Measurements from ENCODE around the gene C4orf33. TPM values are rescaled to one million over a fixed set of nuclear protein-coding genes. Genes with fewer than 3 reads are reported as not detected.
"Not testable (repeated sequence)": the region's sequence is repeated elsewhere in the genome, so short reads cannot be mapped to it uniquely, and the experiment has no call there.

Gene C4orf33
- total RNA-seq, 1 donor from 2014 or later: 17.6 TPM

DNA sequence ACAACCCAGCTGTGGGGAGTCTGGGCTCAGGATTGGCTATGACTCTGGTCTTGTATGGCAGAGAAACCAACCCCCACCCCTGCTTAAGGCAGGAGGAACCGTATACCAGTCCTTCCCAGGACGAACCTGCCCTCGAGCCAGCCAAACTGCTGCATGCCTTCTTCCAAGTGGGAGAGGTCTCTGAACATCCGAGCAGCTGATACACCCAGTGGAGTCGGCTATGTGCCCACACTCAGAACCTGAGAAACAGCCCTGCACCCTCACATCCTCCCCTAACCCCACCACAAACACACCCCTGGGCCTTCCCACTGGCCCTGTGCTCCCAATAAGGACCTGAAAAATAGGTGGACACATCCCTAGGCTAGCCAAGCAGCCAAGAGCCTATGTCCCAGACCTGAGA is 21.8 kb downstream of the C4orf33 start:
- Mint-ChIP-seq H3K9me3 (ENCODE audit: unreplicated experiment) (peaks cover 2% of the 10 kb centered on the region), H3K4me3 (ENCODE audit: unreplicated experiment) (no peak overlapping the region)

DNA sequence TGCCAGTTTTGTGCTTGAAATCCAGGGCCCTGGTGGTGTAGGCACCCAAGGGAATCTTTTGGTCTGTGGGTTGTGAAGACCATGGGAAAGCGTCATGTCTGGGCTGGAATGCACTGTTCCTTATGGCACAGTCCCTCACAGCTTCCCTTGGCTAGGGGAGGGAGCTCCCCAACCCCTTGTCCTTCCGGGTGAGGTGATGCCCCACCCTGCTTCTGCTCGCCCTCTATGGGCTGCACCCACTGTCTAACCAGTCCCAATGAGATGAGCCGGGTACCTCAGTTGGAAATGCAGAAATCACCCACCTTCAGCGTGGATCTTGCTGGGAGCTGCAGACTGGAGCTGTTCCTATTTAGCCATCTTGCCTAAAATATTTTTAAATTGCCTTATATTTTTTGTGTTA is 30.7 kb downstream of the C4orf33 start:
- not testable (repeated sequence) for H3K27me3 Mint-ChIP-seq (ENCODE audit: unreplicated experiment); H3K27ac Mint-ChIP-seq (ENCODE audit: unreplicated experiment); DNase-seq; H3K9me3 Mint-ChIP-seq (ENCODE audit: unreplicated experiment); H3K4me1 Mint-ChIP-seq (ENCODE audit: low read depth, unreplicated experiment); H3K4me3 Mint-ChIP-seq (ENCODE audit: unreplicated experiment); H3K36me3 Mint-ChIP-seq (ENCODE audit: unreplicated experiment)

More for the DNA sequence above, 21.8 kb downstream of the C4orf33 start:
- no peaks in the 10 kb centered on the region for H3K27me3 Mint-ChIP-seq (ENCODE audit: unreplicated experiment)
- H3K4me1 Mint-ChIP-seq (ENCODE audit: low read depth, unreplicated experiment): no peaks in the 10 kb centered on the region
- DNase-seq: no peak
- no peak overlapping the region for H3K27ac Mint-ChIP-seq (ENCODE audit: unreplicated experiment)
- TF ChIP-seq, protein P1, sequence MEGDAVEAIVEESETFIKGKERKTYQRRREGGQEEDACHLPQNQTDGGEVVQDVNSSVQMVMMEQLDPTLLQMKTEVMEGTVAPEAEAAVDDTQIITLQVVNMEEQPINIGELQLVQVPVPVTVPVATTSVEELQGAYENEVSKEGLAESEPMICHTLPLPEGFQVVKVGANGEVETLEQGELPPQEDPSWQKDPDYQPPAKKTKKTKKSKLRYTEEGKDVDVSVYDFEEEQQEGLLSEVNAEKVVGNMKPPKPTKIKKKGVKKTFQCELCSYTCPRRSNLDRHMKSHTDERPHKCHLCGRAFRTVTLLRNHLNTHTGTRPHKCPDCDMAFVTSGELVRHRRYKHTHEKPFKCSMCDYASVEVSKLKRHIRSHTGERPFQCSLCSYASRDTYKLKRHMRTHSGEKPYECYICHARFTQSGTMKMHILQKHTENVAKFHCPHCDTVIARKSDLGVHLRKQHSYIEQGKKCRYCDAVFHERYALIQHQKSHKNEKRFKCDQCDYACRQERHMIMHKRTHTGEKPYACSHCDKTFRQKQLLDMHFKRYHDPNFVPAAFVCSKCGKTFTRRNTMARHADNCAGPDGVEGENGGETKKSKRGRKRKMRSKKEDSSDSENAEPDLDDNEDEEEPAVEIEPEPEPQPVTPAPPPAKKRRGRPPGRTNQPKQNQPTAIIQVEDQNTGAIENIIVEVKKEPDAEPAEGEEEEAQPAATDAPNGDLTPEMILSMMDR (IDR thresholded peaks at IDR 0.05; ENCODE audit: partially characterized antibody, unreplicated experiment): no peak
- no peaks in the 10 kb centered on the region for H3K36me3 Mint-ChIP-seq (ENCODE audit: unreplicated experiment)

DNA sequence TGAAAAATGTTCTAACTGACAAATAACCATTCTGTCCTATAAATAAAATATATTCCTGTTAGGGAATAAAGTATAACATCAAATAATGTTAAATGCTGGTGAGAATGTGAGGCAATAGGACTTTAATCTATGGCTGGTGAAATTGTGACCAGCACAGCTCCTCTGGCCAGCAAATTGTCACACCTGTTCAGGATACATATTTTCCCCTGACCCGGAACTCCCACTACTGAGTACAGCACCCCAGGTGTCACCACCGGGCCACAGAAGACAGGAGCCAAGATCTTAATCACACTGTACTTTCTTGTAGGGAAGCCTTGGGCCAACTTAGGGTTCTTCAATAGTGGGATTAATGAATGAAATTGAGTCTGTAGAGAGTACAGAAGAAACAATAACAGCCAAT is 33.2 kb downstream of the C4orf33 start:
- Mint-ChIP-seq H3K4me1 (ENCODE audit: low read depth, unreplicated experiment) (no peaks in the 10 kb centered on the region), H3K27me3 (ENCODE audit: unreplicated experiment) (peaks cover 2% of the 10 kb centered on the region), H3K4me3 (ENCODE audit: unreplicated experiment) (no peak overlapping the region), H3K36me3 (ENCODE audit: unreplicated experiment) (no peaks in the 10 kb centered on the region), H3K27ac (ENCODE audit: unreplicated experiment) (no peak overlapping the region), H3K9me3 (ENCODE audit: unreplicated experiment) (peaks cover 2% of the 10 kb centered on the region)
- TF ChIP-seq, protein P1 (IDR thresholded peaks at IDR 0.05; ENCODE audit: partially characterized antibody, unreplicated experiment): no peak
- DNase-seq: no peak

DNA sequence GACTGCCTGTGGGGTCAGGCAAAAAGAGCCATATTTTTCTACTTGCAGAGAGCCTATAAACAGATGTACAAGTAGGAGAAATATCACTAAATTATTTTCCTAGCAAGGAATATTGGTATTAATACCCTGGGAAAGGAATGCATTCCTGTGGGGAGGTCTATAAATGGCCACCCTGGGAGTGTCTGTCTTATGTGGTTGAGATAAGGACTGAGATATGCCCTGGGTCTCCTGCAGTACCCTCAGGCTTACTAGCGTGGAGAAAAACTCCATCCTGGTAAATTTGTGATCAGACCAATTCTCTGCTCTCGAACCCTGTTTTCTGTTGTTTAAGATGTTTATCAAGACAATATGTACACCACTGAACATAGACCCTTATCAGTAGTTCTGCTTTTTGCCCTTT is 35.4 kb downstream of the C4orf33 start:
- DNase-seq: no peak
- TF ChIP-seq, protein P1 (IDR thresholded peaks at IDR 0.05; ENCODE audit: partially characterized antibody, unreplicated experiment): no peak
- peaks cover 3% of the 10 kb centered on the region for H3K9me3 Mint-ChIP-seq (ENCODE audit: unreplicated experiment)

DNA sequence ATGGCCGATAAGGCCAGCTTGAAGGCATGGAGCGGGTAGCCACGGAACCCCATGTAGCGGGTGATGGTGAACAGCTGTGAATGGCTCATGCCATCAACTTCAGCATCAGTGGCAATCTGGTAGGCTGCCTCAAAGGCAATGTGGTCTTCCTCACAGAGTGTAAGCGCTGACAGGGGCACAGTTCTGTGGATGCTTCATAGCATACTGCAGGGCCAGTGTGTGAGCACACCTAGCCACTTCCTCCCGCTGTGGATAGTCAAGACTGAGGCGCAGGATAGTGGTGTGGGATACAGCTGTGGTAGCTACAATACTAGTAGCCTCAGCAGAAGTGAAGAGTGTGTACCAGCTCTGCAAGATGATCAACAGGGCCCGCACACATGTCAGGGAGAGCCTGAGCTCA is 40.5 kb downstream of the C4orf33 start:
- no peaks in the 10 kb centered on the region for H3K4me1 Mint-ChIP-seq (ENCODE audit: low read depth, unreplicated experiment)
- TF ChIP-seq, protein P1 (IDR thresholded peaks at IDR 0.05; ENCODE audit: partially characterized antibody, unreplicated experiment): no peak
- H3K9me3 Mint-ChIP-seq (ENCODE audit: unreplicated experiment): peaks cover 6% of the 10 kb centered on the region
- no peak overlapping the region for H3K27ac Mint-ChIP-seq (ENCODE audit: unreplicated experiment)
- no peak for DNase-seq
- H3K4me3 Mint-ChIP-seq (ENCODE audit: unreplicated experiment): no peak overlapping the region
- H3K27me3 Mint-ChIP-seq (ENCODE audit: unreplicated experiment): peaks cover 2% of the 10 kb centered on the region
- no peaks in the 10 kb centered on the region for H3K36me3 Mint-ChIP-seq (ENCODE audit: unreplicated experiment)

More for the DNA sequence above, 35.4 kb downstream of the C4orf33 start:
- H3K4me1 Mint-ChIP-seq (ENCODE audit: low read depth, unreplicated experiment): no peaks in the 10 kb centered on the region
- H3K27me3 Mint-ChIP-seq (ENCODE audit: unreplicated experiment): peaks cover 2% of the 10 kb centered on the region
- H3K4me3 Mint-ChIP-seq (ENCODE audit: unreplicated experiment): no peak overlapping the region
- H3K36me3 Mint-ChIP-seq (ENCODE audit: unreplicated experiment): no peaks in the 10 kb centered on the region
- no peak overlapping the region for H3K27ac Mint-ChIP-seq (ENCODE audit: unreplicated experiment)

All from glutamatergic neuron (in vitro differentiated cells).